ENCODE measurements around the gene TULP4. TPM values are rescaled to one million over a fixed set of nuclear protein-coding genes. Genes with fewer than 3 reads are reported as not detected.
A peak's percentile ranks its signal among the peaks of the same experiment; 100 is the strongest.
"Not testable (repeated sequence)": the region's sequence is repeated elsewhere in the genome, so short reads cannot be mapped to it uniquely, and the experiment has no call there.

TULP4 gene
- polyA plus RNA-seq, 4 donors, result 16.4 to 18.9 (median 18.3) TPM

DNA sequence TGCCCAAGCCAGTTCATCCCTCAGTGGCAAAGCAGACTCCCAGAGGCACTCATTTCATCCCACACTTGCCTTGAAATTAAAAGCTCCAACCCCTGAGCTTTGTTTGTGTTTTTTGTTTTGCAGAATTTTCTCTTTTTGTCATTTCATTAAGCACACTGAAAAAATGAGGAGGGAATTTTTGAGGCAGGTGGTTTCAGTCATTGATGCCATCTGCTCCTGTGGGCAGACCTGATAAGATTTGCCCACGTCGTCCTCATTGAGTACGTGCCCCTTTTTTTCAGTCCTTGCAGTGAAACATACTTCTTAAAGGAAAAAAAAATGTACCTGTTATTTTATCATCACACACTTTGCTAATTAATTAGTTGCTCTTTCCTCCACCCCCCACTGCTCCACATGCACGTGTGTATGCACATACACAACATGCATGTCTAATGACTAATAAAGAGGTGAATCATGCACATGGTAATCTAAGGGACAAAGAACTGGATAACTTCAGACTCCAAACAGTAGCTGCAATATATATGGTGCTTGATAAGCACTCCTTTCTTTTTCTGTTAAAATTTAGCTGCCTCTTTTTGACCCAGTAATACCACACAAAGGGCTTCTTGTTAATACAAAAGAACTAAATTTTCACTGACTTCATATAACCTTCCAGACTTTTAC lies 145.5 kb downstream of the TULP4 start:
- DNase-seq (ENCODE audit: low read depth in 4 of 4, low spot score in 3 of 4), result no peak

- no peak for DNase-seq (ENCODE audit: low read depth in 4 of 4, low spot score in 3 of 4)
Measured at GRCh38 chr6:158459726-158460125, 147.5 kb downstream of the TULP4 start.

DNA sequence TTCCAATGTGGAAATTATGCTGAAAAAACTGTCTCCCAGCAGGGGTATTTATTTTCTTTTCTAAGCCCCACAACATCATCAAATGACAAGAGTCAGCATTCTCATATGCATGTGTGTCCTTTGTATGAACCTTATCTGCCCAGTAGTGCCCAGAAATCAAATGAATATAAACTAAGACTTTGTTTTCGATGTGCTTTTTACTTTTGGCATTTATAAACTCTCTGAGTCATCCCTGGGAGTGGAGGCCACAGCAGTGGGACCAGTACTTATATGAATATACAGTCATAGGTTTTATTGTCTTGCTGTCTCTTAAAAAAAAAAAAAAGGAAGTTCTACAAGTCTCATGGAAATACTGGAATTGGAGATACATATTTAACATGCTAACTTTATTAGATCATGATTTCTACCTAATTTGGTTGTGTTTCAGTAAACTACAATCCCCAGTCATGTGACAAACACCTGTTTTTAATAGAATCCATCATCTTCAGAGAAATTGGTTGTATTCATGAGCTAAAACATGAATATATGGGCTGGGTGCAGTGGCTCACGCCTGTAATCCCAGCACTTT lies 148.4 kb downstream of the TULP4 start:
- no peak for DNase-seq (ENCODE audit: low read depth in 4 of 4, low spot score in 3 of 4)

- DNase-seq (ENCODE audit: low read depth in 4 of 4, low spot score in 3 of 4), result no peak
Measured at GRCh38 chr6:158461954-158462353, 149.7 kb downstream of the TULP4 start.

GRCh38 chr6:158464483-158464882 lies 152.2 kb downstream of the TULP4 start:
- DNase-seq (ENCODE audit: low read depth in 4 of 4, low spot score in 3 of 4), result no peak

- DNase-seq (ENCODE audit: low read depth in 4 of 4, low spot score in 3 of 4), result no peak
Measured at GRCh38 chr6:158465257-158465656, 153.0 kb downstream of the TULP4 start.

DNA sequence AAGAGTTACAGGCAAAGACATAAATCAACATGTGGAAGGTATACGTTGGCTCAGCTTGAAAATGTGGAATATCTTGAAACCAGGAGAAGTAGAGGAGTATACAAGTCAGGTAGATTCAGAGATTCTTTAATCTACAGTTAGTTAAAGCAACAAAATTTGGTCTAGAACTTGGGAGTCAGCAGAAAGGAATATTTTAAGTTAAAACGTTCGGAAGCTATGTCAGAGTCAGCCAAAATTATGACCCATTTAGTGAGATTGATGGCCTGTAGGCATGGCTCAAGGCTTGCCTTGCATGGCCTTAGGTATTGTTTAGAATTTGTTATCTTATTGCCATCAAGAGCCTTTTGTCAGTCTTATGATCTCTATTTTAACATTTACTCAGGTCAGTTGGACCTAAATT lies 153.5 kb downstream of the TULP4 start:
- DNase-seq (ENCODE audit: low read depth in 4 of 4, low spot score in 3 of 4), result no peak

DNA sequence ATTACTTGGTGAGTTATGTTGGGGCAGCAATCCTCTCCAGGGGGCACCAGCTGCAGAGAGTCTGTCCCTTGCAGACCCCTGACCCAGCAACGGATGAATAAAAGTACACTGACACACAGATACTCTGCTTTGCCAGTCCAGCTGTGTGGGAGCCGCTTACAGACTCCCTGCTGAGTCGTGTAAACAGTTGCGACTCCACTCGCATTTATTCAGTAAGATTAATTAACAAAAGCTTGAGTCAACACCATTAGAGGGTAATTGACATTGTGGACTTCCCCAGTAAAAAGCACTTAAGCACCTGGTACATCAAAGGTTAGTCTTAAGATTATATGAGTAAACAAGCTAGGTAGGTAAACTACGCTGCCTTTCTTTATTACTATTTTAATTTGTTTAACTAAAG lies 155.7 kb downstream of the TULP4 start:
- DNase-seq (ENCODE audit: low read depth in 4 of 4, low spot score in 3 of 4), result no peak

DNA sequence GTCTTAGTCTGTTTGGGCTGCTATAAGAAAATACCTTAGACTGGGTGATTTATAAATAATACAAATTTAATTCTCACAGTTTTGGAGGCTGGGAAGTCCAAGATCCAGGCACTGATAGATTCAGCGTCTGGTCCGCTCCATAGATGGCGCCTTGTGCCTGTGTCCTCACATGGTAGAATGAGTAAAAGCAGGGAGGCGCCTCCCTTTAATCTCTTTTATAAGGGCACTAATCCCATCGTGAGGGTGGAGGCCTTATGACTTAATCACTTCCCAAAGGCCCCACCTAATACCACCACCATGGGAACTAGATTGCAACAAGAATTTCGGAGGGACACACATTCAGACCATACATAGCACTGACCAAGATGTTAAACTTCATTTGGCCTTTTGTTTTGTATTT lies 156.4 kb downstream of the TULP4 start:
- no peak for DNase-seq (ENCODE audit: low read depth in 4 of 4, low spot score in 3 of 4)

DNA sequence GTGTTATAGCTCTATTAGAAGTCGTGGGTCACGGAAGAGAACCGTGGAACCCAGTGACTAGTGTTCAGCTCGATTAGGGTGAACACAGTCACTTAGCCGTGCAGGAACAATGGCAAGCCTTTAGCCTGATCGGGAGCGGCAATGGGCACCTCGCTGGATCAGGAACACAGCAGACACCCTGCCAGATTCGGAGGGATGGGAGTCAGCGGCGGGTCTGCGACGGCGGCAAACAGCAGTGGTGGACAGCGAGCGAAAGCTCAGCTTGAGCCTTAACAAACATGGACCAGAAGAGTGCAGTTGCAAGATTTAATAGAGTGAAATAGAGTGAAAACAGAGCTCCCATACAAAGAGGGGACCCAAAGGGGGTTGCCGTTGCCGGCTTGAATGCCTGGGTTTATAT lies 157.8 kb downstream of the TULP4 start:
- DNase-seq (ENCODE audit: low read depth in 4 of 4, low spot score in 3 of 4), result not testable (repeated sequence)

DNA sequence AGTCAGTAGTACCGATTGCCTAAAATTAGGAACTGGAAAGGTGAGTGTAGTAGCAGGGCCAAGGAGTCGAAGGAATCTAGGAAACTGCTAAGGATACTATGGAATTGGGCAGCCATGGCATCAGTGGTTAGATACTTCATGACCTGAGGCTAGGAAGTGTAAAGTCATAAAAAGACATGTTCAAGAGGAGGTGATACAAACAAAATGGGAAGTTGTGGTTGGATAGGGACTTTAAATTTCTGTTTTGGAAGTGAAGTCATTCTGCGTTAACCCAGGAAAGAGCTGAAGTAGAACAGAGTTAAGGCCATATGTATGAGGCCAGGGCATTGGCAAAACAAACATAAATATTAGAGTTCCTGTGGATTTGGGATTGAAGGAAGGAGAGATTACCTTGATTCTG lies 159.1 kb downstream of the TULP4 start:
- no peak for DNase-seq (ENCODE audit: low read depth in 4 of 4, low spot score in 3 of 4)

DNA sequence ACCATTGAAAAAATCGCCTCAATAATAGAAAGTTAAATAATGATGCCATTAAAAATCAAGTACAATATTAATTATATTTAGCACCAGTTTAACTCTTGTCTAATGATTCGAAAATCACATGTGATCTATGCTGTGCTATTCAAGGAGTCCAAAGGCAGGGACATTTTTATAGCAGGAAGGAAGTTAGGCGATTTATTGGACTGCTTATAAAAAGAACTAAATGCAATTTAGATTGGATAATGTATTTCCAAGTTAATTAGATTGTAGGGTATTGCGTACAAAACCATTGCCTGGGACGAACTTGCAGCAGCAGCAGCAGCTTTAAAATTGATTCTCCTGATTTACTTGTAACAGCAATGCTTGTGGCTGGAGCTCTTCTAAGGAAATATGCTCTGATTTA lies 160.2 kb downstream of the TULP4 start:
- peak in 1 of 4 donors; percentile 18 for DNase-seq (ENCODE audit: low read depth in 4 of 4, low spot score in 3 of 4)

GRCh38 chr6:158474961-158475343 lies 162.7 kb downstream of the TULP4 start:
- DNase-seq (ENCODE audit: low read depth in 4 of 4, low spot score in 3 of 4), result no peak

- peak in 1 of 4 donors; percentile 14 for DNase-seq (ENCODE audit: low read depth in 4 of 4, low spot score in 3 of 4)
Measured at GRCh38 chr6:158475344-158476302, 163.4 kb downstream of the TULP4 start.

- DNase-seq (ENCODE audit: low read depth in 4 of 4, low spot score in 3 of 4), result no peak
Measured at GRCh38 chr6:158476389-158476788, 164.1 kb downstream of the TULP4 start.

DNA sequence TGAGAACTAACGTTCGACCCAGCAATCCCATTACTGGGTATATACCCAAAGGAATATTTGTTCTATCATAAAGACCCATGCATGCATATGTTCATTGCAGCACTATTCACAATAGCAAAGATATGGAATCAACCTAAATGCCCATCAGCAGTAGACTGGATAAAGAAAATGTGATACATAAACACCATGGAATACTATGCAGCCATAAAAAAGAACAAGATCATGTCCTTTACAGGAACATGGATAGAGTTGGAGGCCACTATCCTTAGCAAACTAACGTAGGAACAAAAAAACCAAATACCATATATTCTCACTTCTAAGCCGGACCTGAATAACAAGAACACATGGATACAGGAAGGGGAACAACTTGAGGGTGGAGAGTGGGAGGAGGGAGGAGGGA lies 165.5 kb downstream of the TULP4 start:
- DNase-seq (ENCODE audit: low read depth in 4 of 4, low spot score in 3 of 4), result not testable (repeated sequence)

- no peak for DNase-seq (ENCODE audit: low read depth in 4 of 4, low spot score in 3 of 4)
Measured at GRCh38 chr6:158480989-158481388, 168.7 kb downstream of the TULP4 start.

DNA sequence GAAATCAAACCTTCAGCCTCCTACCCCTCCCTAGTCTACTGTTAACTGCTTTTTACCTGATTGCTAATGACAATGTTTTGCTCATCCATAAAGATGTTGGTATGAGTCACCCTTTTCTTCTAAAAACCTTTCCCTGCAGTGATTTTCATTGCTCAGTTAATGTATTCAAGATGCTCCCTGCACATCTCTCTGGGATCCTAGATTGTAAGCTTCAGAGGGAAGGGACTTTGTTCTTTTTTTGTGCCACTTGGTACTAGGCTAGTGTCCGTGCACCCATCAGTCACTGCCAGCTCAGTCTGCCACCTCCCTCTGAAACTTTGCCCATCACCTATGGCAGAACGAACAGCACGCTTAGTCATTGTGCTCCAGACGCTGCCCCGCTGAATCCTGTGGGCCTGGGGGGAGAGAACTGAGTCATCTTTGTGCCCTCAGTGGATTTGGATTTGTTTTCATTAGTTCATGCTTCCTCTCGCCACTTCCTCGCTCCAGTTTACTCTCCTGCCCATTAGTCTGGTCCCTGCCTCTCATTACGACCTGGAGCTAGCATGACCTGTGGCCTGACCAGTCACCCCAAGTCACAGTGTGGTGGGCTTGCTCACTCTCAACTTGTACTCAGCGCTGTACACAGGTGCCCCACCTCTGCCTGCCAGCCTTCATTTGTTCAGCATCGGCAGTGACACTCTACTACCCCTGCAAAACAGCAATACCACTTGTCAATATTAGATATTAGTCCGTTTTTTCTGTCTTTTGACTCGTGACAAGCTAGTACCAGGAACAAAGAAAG lies 169.6 kb downstream of the TULP4 start:
- no peak for DNase-seq (ENCODE audit: low read depth in 4 of 4, low spot score in 3 of 4)

DNA sequence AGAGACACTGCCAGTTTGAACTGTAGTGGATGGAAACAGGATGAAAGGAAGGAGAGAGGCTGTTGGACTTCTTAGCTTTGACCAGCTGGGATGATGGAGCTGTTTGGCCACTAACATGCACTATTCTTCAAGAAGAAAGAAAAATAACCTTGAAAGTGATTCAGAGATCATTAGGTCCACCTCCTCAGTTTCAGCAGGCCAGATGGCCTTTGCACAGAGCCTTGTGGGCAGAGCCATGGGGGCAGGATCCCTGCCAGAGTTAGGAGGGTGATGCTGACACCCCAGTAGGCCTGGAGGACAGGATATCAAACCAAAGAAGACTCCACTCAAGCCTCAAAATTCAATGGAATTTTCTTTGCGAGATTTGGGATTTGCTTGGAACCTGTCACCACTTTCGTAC lies 173.2 kb downstream of the TULP4 start:
- DNase-seq (ENCODE audit: low read depth in 4 of 4, low spot score in 3 of 4), result no peak

GRCh38 chr6:158487495-158487894 lies 175.2 kb downstream of the TULP4 start:
- DNase-seq (ENCODE audit: low read depth in 4 of 4, low spot score in 3 of 4), result no peak

DNA sequence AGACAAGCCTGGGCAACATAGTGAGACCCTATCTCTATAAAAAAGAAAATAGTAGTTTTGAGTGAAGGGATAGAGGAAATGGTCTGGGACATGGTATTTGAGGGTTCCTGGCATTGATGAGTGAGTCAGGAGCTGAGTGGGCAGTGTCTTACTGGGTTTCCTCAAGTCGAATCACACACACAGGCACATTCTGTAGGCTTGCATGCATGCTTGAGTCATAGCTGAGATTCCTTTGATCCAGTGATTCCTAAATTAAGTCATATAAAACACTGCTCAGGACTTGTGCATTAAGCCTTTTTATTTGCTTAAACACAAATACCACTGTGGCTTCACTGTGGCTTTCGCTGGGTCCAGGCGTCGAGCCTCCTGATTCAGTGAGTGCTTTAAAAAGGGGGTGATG lies 175.8 kb downstream of the TULP4 start:
- no peak for DNase-seq (ENCODE audit: low read depth in 4 of 4, low spot score in 3 of 4)
